ENCODE results near the gene ZNF483.
"Not testable (repeated sequence)": the region's sequence is repeated elsewhere in the genome, so short reads cannot be mapped to it uniquely, and the experiment has no call there.

ZNF483 gene

GRCh38 chr9:111613436-111614040, 88.6 kb downstream of the ZNF483 start:
- DNase-seq, result no peak

GRCh38 chr9:111615928-111616327, 90.9 kb downstream of the ZNF483 start:
- no peak for DNase-seq

- not testable (repeated sequence) for DNase-seq
Measured at GRCh38 chr9:111617349-111617748, 92.4 kb downstream of the ZNF483 start.

GRCh38 chr9:111621895-111622480, 97.0 kb downstream of the ZNF483 start:
- no peak for DNase-seq

GRCh38 chr9:111622626-111623025, 97.6 kb downstream of the ZNF483 start:
- DNase-seq, result no peak

All from NCI-H2227 treated with DMSO at 0.1 percent for 48 hours (cell line).